ENCODE measurements around the gene IGFBP6. TPM values are rescaled to one million over a fixed set of nuclear protein-coding genes. Genes with fewer than 3 reads are reported as not detected.

IGFBP6 gene
- total and polyA plus RNA-seq, 9 of the 15 experiments (the other 6 are each of a cell fraction or from before 2014, with no cell fraction given) = 0.15 to 1.4 (median 0.54) TPM

- ChIA-PET POLR2A (interaction anchor here (0.6 to 2.0 kb wide), 8 partner anchors 10 to 36 kb away, joined by 3 to 9 read pairs (median 3); partner anchors contain the start of gene SPRYD3), CTCF (ENCODE audit: low intra/inter-chr PET ratio) (no interaction called here)
- in situ Hi-C loops (cut with MboI) = loop anchor here (5.0 kb wide), 1 partner anchor 35 kb away; no protein-coding TSS in a partner anchor
- H3K36me3 ChIP-seq (ENCODE audit: control insufficient read depth, insufficient read depth, low read length) = no peaks in the 10 kb centered on the region
- H3K79me2 ChIP-seq (ENCODE audit: control insufficient read depth, insufficient read depth, low read length) = no peaks in the 10 kb centered on the region
- H3K9ac ChIP-seq (ENCODE audit: insufficient read depth in 1 of 2, low read depth in 2 of 2, low read length in 2 of 2) = peak overlapping the region in 1 of 2 experiments; percentile 57; a peak in 1 of 4 replicates
- intact Hi-C loops (cut with micrococcal nuclease) = no loop called here
- peak overlapping the region; percentile 41 for H2AFZ ChIP-seq (ENCODE audit: low read depth, low read length)
- TF ChIP-seq ZBTB40 (IDR thresholded peaks at IDR 0.05) (peak; percentile 41; the same call in 1 of the 2 replicates), ZBTB40 (CRISPR knock-in tag; IDR thresholded peaks at IDR 0.05) (peak; percentile 43; the same call in 1 of the 2 replicates)
- TF ChIP-seq, protein P1, sequence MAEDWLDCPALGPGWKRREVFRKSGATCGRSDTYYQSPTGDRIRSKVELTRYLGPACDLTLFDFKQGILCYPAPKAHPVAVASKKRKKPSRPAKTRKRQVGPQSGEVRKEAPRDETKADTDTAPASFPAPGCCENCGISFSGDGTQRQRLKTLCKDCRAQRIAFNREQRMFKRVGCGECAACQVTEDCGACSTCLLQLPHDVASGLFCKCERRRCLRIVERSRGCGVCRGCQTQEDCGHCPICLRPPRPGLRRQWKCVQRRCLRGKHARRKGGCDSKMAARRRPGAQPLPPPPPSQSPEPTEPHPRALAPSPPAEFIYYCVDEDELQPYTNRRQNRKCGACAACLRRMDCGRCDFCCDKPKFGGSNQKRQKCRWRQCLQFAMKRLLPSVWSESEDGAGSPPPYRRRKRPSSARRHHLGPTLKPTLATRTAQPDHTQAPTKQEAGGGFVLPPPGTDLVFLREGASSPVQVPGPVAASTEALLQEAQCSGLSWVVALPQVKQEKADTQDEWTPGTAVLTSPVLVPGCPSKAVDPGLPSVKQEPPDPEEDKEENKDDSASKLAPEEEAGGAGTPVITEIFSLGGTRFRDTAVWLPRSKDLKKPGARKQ (CRISPR knock-in tag; IDR thresholded peaks at IDR 0.05) = no peak
- H3K4me1 ChIP-seq (replicated peaks in 1 of 2; ENCODE audit: control insufficient read depth in 2 of 2, insufficient read depth in 2 of 2, low read length in 2 of 2) = peaks cover 40 to 42% of the 10 kb centered on the region in 2 experiments
- no peak overlapping the region for H3K4me2 ChIP-seq (ENCODE audit: insufficient read depth, low read length)
- ATAC-seq = no peak
- DNase-seq (ENCODE audit: extremely low read depth in 1 of 4, low spot score in 3 of 4) = peak in 1 of 4 experiments; percentile 2
- no peak for FAIRE-seq
- H3K9me1 ChIP-seq (ENCODE audit: control insufficient read depth, insufficient read depth, low read length) = peaks cover 6% of the 10 kb centered on the region
- no peaks in the 10 kb centered on the region for H4K20me1 ChIP-seq (replicated peaks; ENCODE audit: control insufficient read depth, insufficient read depth, low read length)
- no peaks in the 10 kb centered on the region for H3K9me3 ChIP-seq (replicated peaks; ENCODE audit: control insufficient read depth, insufficient read depth, low read depth, low read length)
- no peak overlapping the region for H3K27ac ChIP-seq (ENCODE audit: extremely low read depth, low read depth, low read length)
- H3K27me3 ChIP-seq (ENCODE audit: control insufficient read depth in 2 of 2, insufficient read depth in 2 of 2, low read length in 2 of 2) = no peaks in the 10 kb centered on the region; a peak in 1 of 5 replicates
- no peak overlapping the region for H3K4me3 ChIP-seq
- BruUV-seq (replicated peaks) = no TSS peak
- 60% methylated on average over 10 of the region's 12 CpGs for WGBS (ENCODE audit: insufficient coverage, low coverage, missing lambda C conversion rate)
Observed at GRCh38 chr12:53101931-53102781, 4.7 kb downstream of the IGFBP6 start.
